Measurements from ENCODE around the gene TMOD1. TPM values are rescaled to one million over a fixed set of nuclear protein-coding genes. Genes with fewer than 3 reads are reported as not detected.

The TMOD1 gene
- polyA plus RNA-seq, 3 donors, result 1.4 to 1.9 (median 1.6) TPM

GRCh38 chr9:97547098-97547829 lies 45.8 kb downstream of the TMOD1 start:
- DNase-seq, result no peak

GRCh38 chr9:97548379-97548778 lies 46.9 kb downstream of the TMOD1 start:
- DNase-seq, result no peak

- DNase-seq, result no peak
Measured at GRCh38 chr9:97548819-97549540, 47.5 kb downstream of the TMOD1 start.

- no peak for DNase-seq
Measured at GRCh38 chr9:97550386-97550785, 48.9 kb downstream of the TMOD1 start.

- DNase-seq, result no peak
Measured at GRCh38 chr9:97551308-97551707, 49.8 kb downstream of the TMOD1 start.

- no peak for DNase-seq
Measured at GRCh38 chr9:97553141-97553540, 51.7 kb downstream of the TMOD1 start.

- DNase-seq, result no peak
Measured at GRCh38 chr9:97553841-97554240, 52.4 kb downstream of the TMOD1 start.

- DNase-seq, result no peak
Measured at GRCh38 chr9:97554566-97555075, 53.2 kb downstream of the TMOD1 start.

- peak; percentile 10 for DNase-seq
Measured at GRCh38 chr9:97555164-97555563, 53.7 kb downstream of the TMOD1 start.

- DNase-seq, result no peak
Measured at GRCh38 chr9:97556036-97556720, 54.7 kb downstream of the TMOD1 start.

- DNase-seq, result no peak
Measured at GRCh38 chr9:97556721-97557605, 55.5 kb downstream of the TMOD1 start.

- no peak for DNase-seq
Measured at GRCh38 chr9:97557606-97558095, 56.2 kb downstream of the TMOD1 start.

GRCh38 chr9:97558701-97559101 lies 57.2 kb downstream of the TMOD1 start:
- no peak for DNase-seq

- no peak for DNase-seq
Measured at GRCh38 chr9:97559111-97559514, 57.6 kb downstream of the TMOD1 start.

- no peak for DNase-seq
Measured at GRCh38 chr9:97560154-97560553, 58.7 kb downstream of the TMOD1 start.

GRCh38 chr9:97560851-97561250 lies 59.4 kb downstream of the TMOD1 start:
- DNase-seq, result no peak

- no peak for DNase-seq
Measured at GRCh38 chr9:97561501-97561900, 60.0 kb downstream of the TMOD1 start.

- no peak for DNase-seq
Measured at GRCh38 chr9:97562542-97562941, 61.1 kb downstream of the TMOD1 start.

- DNase-seq, result no peak
Measured at GRCh38 chr9:97563458-97564135, 62.1 kb downstream of the TMOD1 start.

- DNase-seq, result no peak
Measured at GRCh38 chr9:97564291-97565175, 63.1 kb downstream of the TMOD1 start.
